A673 (cell line): ENCODE measurements around the gene STXBP5.

Source experiments
- CTCF ChIP-seq: fragments of 300-800, 200-600 bp; sonication (generic); conservative IDR thresholded peaks from 2 replicates; pipeline ENCODE4 v1.5.1; 2017; ENCODE audit warnings: low read depth, mild to moderate bottlenecking, antibody characterized with exemption, low read length, moderate library complexity, mixed read lengths
- EZH2 ChIP-seq: fragments of 200-600 bp; sonication (generic); IDR thresholded peaks from 2 replicates; pipeline ENCODE4 v1.6.1; 2017; ENCODE audit warnings: borderline replicate concordance, low read depth, mild to moderate bottlenecking, mixed read lengths, antibody characterized with exemption, low read length; ENCODE audit not compliant: poor library complexity, severe bottlenecking

GRCh38 chr6:147381712-147382111, 177.5 kb downstream of the STXBP5 start:
- TF ChIP-seq CTCF (no peak), EZH2 (no peak)
